ENCODE results near the gene SCUBE2. TPM values are rescaled to one million over a fixed set of nuclear protein-coding genes. Genes with fewer than 3 reads are reported as not detected.

The SCUBE2 gene
- total RNA-seq (2014; rRNA removed), result 0.18 TPM in 1 of 2 replicates, not detected in the other
- percentile 16 among the genes with signal in this experiment for Bru-seq, nascent RNA
- percentile 40 among the genes with signal in this experiment for BruChase-seq, experiment 1, labeled RNA remaining after a 6-hour chase
- percentile 31 among the genes with signal in this experiment for BruChase-seq, experiment 2, labeled RNA remaining after a 2-hour chase
- long read RNA-seq, result 0 reads

GRCh38 chr11:9091044-9091922 lies at the start of gene SCUBE2:
Gene SCUBE2 (minus strand): TSS chr11:9091599. CDS start chr11:9091528, 71 bp downstream.
- ChIA-PET CTCF (no interaction called here), POLR2A (ENCODE audit: unreplicated experiment) (no interaction called here)
- Histone ChIP-seq H2AFZ (ENCODE audit: low read length) (peak within 1 kb of the TSS; percentile 29; the same call in 1 of the 2 replicates), H3K36me3 (ENCODE audit: low read depth, low read length) (no peaks in the 10 kb centered on the region), H3K9me3 (ENCODE audit: low read length) (no peaks in the 10 kb centered on the region), H3K9ac (ENCODE audit: low read length) (no peak within 1 kb of the TSS), H3K4me2 (ENCODE audit: low read length) (peak within 1 kb of the TSS; percentile 73), H3K27ac (ENCODE audit: low read length) (no peak within 1 kb of the TSS), H3K27me3 (ENCODE audit: low read length) (peaks cover 27% of the 10 kb centered on the region), H3K4me3 (ENCODE audit: low read length) (peak within 1 kb of the TSS; percentile 58), H3K9me2 (replicated peaks; ENCODE audit: low read length) (no peaks in the 10 kb centered on the region), H3K4me1 (ENCODE audit: insufficient read depth, low read length) (no peaks in the 10 kb centered on the region), H3F3A (ENCODE audit: low read length, unreplicated experiment) (no peaks in the 10 kb centered on the region), H4K20me1 (ENCODE audit: low read length) (no peaks in the 10 kb centered on the region), H3K79me2 (ENCODE audit: low read length) (no peaks in the 10 kb centered on the region)
- TF ChIP-seq CTCF (conservative IDR thresholded peaks at IDR 0.05; ENCODE audit: low read depth, low read length), result no peak
- peak; percentile 85 for TF ChIP-seq EZH2 (IDR thresholded peaks at IDR 0.05; ENCODE audit: low read length, unreplicated experiment)
- TF ChIP-seq EZH2phosphoT487 (IDR thresholded peaks at IDR 0.05; ENCODE audit: borderline replicate concordance, low read length), result no peak
- intact Hi-C loops (cut with micrococcal nuclease), result no loop called here
- no TSS peak for BruUV-seq (replicated peaks)
- ATAC-seq, result peak; percentile 64
- DNase-seq, result no peak

GRCh38 chr11:9141186-9141585 lies 49.8 kb upstream of the SCUBE2 start:
- no TSS peak for BruUV-seq (replicated peaks)
- H3K9me3 ChIP-seq (ENCODE audit: low read length), result no peaks in the 10 kb centered on the region
- ATAC-seq (no peak), DNase-seq (no peak)
- H3F3A ChIP-seq (ENCODE audit: low read length, unreplicated experiment), result no peaks in the 10 kb centered on the region
- no peak overlapping the region for H3K4me3 ChIP-seq (ENCODE audit: low read length)
- peaks cover 30% of the 10 kb centered on the region for H3K36me3 ChIP-seq (ENCODE audit: low read depth, low read length)
- no peak overlapping the region for H3K27ac ChIP-seq (ENCODE audit: low read length)
- no peaks in the 10 kb centered on the region for H3K79me2 ChIP-seq (ENCODE audit: low read length)
- peaks cover 35% of the 10 kb centered on the region for H3K4me1 ChIP-seq (ENCODE audit: insufficient read depth, low read length)
- 0 out of 2 replicates have a peak, but pooled peaks cover 8% of the 10 kb centered on the region for H4K20me1 ChIP-seq (ENCODE audit: low read length)
- intact Hi-C loops (cut with micrococcal nuclease), result no loop called here
- no peak overlapping the region for H2AFZ ChIP-seq (ENCODE audit: low read length)
- H3K27me3 ChIP-seq (ENCODE audit: low read length), result no peaks in the 10 kb centered on the region
- POLR2A ChIA-PET (ENCODE audit: unreplicated experiment), result no interaction called here
- no peaks in the 10 kb centered on the region for H3K9me2 ChIP-seq (replicated peaks; ENCODE audit: low read length)
- CTCF ChIA-PET, result interaction anchor here (0.5 kb wide), 1 partner anchor 1447 kb away, joined by 9 read pairs; no protein-coding TSS in a partner anchor
- H3K9ac ChIP-seq (ENCODE audit: low read length), result no peak overlapping the region
- no peak overlapping the region for H3K4me2 ChIP-seq (ENCODE audit: low read length)
- TF ChIP-seq CTCF (conservative IDR thresholded peaks at IDR 0.05; ENCODE audit: low read depth, low read length) (no peak), EZH2phosphoT487 (IDR thresholded peaks at IDR 0.05; ENCODE audit: borderline replicate concordance, low read length) (no peak), EZH2 (IDR thresholded peaks at IDR 0.05; ENCODE audit: low read length, unreplicated experiment) (no peak)

All from PC-3 (cell line).